WERI-Rb-1 (cell line): ENCODE results near the gene IRX6.
A peak's percentile ranks its signal among the peaks of the same experiment; 100 is the strongest.

Experiments
- DNase-seq: peaks from one replicate; pipeline ENCODE4 v3.0.0-alpha.2; 2020
- H3K27ac ChIP-seq: fragments of 250-450 bp; sonication (Bioruptor Pico); 2 replicates; pipeline ENCODE4 v1.5.1; 2020; ENCODE audit warnings: mild to moderate bottlenecking, moderate library complexity
- H3K27me3 ChIP-seq: fragments of 250-450 bp; sonication (Bioruptor Pico); 2 replicates; pipeline ENCODE4 v1.5.1; 2021; ENCODE audit warnings: mild to moderate bottlenecking, low read depth, moderate library complexity; ENCODE audit not compliant: insufficient read depth, severe bottlenecking
- H3K36me3 ChIP-seq: fragments of 250-450 bp; sonication (Bioruptor Pico); 2 replicates; pipeline ENCODE4 v1.5.1; 2020; ENCODE audit warnings: mild to moderate bottlenecking, moderate library complexity
- H3K4me3 ChIP-seq: 2 replicates; pipeline ENCODE4 v1.5.1; 2011; ENCODE audit warnings: low read depth, mild to moderate bottlenecking, control low read depth, low read length
- H3K9me3 ChIP-seq: fragments of 250-450 bp; sonication (Bioruptor Pico); 2 replicates; pipeline ENCODE4 v1.5.1; 2021; ENCODE audit warnings: mild to moderate bottlenecking, moderate library complexity; ENCODE audit not compliant: severe bottlenecking
- TF ChIP-seq, protein P1 (sequence below): IDR thresholded peaks from 2 replicates; pipeline ENCODE4 v1.5.1; 2011; ENCODE audit warnings: low read depth, mild to moderate bottlenecking, control low read depth, inconsistent platforms, low read length

IRX6 gene

DNA sequence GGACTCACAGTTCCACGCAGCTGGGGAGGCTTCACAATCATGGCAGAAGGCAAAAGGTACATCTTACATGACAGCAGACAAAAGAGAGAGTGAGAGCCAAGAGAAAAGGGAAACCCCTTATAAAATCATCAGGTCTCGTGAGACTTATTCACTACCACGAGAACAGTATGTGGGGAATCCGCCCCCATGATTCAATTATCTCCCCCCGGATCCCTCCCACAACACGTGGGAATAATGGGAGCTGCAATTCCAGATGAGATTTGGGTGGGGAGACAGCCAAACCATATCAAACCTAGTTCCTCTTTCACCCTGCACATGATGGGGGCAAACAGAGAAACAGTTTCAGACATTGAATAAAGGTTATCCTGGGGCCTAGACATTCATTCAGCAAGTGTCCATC lies 32.2 kb upstream of the IRX6 start:
- no peak for DNase-seq
- no peaks in the 10 kb centered on the region for H3K9me3 ChIP-seq
- no peaks in the 10 kb centered on the region for H3K27me3 ChIP-seq
- H3K36me3 ChIP-seq, result no peaks in the 10 kb centered on the region
- TF ChIP-seq, protein P1, sequence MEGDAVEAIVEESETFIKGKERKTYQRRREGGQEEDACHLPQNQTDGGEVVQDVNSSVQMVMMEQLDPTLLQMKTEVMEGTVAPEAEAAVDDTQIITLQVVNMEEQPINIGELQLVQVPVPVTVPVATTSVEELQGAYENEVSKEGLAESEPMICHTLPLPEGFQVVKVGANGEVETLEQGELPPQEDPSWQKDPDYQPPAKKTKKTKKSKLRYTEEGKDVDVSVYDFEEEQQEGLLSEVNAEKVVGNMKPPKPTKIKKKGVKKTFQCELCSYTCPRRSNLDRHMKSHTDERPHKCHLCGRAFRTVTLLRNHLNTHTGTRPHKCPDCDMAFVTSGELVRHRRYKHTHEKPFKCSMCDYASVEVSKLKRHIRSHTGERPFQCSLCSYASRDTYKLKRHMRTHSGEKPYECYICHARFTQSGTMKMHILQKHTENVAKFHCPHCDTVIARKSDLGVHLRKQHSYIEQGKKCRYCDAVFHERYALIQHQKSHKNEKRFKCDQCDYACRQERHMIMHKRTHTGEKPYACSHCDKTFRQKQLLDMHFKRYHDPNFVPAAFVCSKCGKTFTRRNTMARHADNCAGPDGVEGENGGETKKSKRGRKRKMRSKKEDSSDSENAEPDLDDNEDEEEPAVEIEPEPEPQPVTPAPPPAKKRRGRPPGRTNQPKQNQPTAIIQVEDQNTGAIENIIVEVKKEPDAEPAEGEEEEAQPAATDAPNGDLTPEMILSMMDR, result no peak
- H3K27ac ChIP-seq, result no peak overlapping the region
- no peak overlapping the region for H3K4me3 ChIP-seq

DNA sequence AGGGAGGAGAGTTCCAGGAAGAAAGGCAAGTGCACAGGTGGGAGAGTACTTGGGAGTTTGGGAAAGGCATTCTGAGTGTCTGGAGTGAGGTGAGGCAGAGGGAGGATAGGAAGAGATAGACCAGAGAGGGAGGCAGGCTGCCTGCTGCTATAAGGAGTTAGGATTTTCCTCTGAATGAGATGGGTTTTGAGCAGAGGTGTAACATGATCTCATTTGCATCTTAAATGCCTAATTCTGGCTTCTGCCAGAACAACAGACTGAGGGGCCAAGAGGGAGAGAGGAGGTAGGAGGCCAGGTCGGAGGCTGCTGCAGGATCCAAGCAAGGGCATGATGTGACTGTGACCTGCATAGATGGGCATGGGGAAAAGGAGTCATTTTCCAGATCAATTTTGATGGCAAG lies 31.5 kb upstream of the IRX6 start:
- no peaks in the 10 kb centered on the region for H3K27me3 ChIP-seq
- TF ChIP-seq, protein P1, result no peak
- no peak for DNase-seq

DNA sequence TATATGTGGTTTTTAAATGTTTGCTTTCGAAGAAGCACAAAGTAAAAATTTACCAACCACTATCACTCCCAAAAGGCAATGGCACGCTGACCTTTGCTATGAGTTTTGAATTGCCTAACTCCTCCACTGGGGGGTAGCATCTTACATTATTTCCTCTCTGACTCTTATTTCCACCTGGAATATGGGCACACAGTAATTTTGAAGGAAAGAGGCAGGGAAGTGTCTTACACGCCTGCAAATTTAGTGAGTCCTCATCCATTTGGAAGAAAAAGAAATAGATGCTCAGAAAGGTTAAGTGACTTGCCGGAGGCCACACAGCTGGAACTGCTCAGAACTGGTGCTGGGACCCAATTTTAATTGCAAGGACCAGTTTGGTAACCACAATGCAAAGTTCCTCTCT lies 29.9 kb upstream of the IRX6 start:
- H3K9me3 ChIP-seq, result no peaks in the 10 kb centered on the region
- no peaks in the 10 kb centered on the region for H3K36me3 ChIP-seq

More for the DNA sequence above, 31.5 kb upstream of the IRX6 start:
- H3K36me3 ChIP-seq, result no peaks in the 10 kb centered on the region
- no peaks in the 10 kb centered on the region for H3K9me3 ChIP-seq
- no peak overlapping the region for H3K27ac ChIP-seq
- no peak overlapping the region for H3K4me3 ChIP-seq

DNA sequence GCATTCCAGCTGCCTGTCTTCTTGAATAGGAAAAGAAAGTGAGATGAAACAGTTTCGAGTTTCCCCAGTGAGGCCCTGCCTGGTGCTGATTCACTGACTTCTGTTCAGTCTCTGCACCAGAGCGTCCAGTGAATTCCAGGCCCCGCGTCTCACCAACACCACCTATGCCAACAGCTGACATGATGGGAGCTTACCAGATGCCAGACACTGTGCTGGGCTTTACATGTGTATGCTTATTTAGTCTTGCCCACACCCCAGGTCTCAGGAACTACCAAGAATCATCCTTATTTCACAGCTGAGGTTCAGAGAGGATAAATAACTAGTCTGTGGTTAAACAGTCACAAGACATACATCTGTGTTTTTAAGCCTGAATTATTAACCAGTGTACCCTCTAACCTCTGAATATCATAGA lies 29.1 kb upstream of the IRX6 start:
- no peak for DNase-seq
- Histone ChIP-seq H3K36me3 (no peaks in the 10 kb centered on the region), H3K27ac (no peak overlapping the region), H3K27me3 (no peaks in the 10 kb centered on the region), H3K9me3 (no peaks in the 10 kb centered on the region), H3K4me3 (no peak overlapping the region)
- TF ChIP-seq, protein P1, result no peak

More for the DNA sequence above, 29.9 kb upstream of the IRX6 start:
- no peaks in the 10 kb centered on the region for H3K27me3 ChIP-seq
- H3K4me3 ChIP-seq, result no peak overlapping the region
- H3K27ac ChIP-seq, result no peak overlapping the region
- TF ChIP-seq, protein P1, result peak; percentile 24; the same call in 1 of the 2 replicates
- no peak for DNase-seq

DNA sequence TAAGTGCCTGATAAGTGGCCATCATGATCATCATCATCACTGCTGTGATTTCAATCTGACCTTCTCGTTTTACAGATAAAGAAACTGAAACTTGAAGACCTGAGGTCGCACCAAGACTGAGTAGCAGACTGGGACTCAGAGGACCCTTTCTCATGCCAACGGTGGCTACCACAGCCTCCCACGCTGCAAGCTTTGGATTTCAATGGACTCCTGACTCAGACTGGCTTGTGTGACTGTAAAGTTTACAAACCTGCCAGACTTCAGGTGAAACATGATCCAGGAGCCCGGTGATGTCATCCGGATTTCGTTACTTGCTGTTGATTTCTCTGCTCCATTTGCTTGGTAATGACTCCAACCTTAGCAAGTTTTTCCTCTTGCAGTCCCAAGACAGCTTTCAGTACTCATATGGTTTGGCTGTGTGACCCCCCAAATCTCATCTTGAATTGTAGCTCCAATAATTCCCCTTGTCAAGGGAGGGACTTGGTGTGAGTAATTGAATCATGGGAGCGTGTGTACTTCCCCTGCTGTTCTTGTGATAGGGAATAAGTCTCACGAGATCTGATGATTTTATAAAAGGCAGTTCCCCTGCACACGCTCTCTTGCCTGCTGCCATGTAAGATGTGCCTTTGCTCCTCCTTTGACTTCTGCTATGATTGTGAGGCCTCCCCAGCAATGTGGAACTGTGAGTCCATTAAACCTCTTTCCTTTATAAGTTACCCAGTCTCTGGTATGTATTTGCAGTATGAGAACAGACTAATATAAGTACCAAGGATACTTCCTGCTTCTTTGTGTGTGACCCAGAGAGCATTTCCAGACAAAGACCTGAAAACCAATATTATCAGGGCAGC lies 26.7 kb upstream of the IRX6 start:
- no peak for DNase-seq
- H3K27ac ChIP-seq, result no peak overlapping the region
- no peaks in the 10 kb centered on the region for H3K36me3 ChIP-seq
- no peak overlapping the region for H3K4me3 ChIP-seq
- H3K27me3 ChIP-seq, result no peaks in the 10 kb centered on the region
- H3K9me3 ChIP-seq, result no peaks in the 10 kb centered on the region
- TF ChIP-seq, protein P1, result no peak
